ENCODE results near the gene SPAG16. TPM values are rescaled to one million over a fixed set of nuclear protein-coding genes. Genes with fewer than 3 reads are reported as not detected.

The SPAG16 gene
- total RNA-seq, 1 experiment from 2014 or later, result 16.0 TPM

GRCh38 chr2:214169281-214169680, 885.0 kb downstream of the SPAG16 start:
- ChIA-PET CTCF (no interaction called here), POLR2A (no interaction called here)
- DNase-seq (ENCODE audit: low spot score), result no peak
- Mint-ChIP-seq H3K27me3 (ENCODE audit: low read depth) (no peaks in the 10 kb centered on the region), H3K9me3 (no peaks in the 10 kb centered on the region), H3K4me1 (peaks cover 5% of the 10 kb centered on the region; the same call in 1 of the 2 replicates), H3K4me3 (no peak overlapping the region), H3K36me3 (no peaks in the 10 kb centered on the region), H3K27ac (no peak overlapping the region)
- TF ChIP-seq ATF1 (CRISPR knock-in tag; IDR thresholded peaks at IDR 0.05), result no peak
- TF ChIP-seq, protein P1, sequence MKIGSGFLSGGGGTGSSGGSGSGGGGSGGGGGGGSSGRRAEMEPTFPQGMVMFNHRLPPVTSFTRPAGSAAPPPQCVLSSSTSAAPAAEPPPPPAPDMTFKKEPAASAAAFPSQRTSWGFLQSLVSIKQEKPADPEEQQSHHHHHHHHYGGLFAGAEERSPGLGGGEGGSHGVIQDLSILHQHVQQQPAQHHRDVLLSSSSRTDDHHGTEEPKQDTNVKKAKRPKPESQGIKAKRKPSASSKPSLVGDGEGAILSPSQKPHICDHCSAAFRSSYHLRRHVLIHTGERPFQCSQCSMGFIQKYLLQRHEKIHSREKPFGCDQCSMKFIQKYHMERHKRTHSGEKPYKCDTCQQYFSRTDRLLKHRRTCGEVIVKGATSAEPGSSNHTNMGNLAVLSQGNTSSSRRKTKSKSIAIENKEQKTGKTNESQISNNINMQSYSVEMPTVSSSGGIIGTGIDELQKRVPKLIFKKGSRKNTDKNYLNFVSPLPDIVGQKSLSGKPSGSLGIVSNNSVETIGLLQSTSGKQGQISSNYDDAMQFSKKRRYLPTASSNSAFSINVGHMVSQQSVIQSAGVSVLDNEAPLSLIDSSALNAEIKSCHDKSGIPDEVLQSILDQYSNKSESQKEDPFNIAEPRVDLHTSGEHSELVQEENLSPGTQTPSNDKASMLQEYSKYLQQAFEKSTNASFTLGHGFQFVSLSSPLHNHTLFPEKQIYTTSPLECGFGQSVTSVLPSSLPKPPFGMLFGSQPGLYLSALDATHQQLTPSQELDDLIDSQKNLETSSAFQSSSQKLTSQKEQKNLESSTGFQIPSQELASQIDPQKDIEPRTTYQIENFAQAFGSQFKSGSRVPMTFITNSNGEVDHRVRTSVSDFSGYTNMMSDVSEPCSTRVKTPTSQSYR (CRISPR knock-in tag; IDR thresholded peaks at IDR 0.05), result no peak
- TF ChIP-seq HMGXB4 (CRISPR knock-in tag; IDR thresholded peaks at IDR 0.05), result no peak
- no peak for TF ChIP-seq KAT7 (CRISPR knock-in tag; IDR thresholded peaks at IDR 0.05; ENCODE audit: borderline replicate concordance)
- TF ChIP-seq RORB (CRISPR knock-in tag; IDR thresholded peaks at IDR 0.05), result no peak
- TF ChIP-seq ELF4 (CRISPR knock-in tag; IDR thresholded peaks at IDR 0.05; ENCODE audit: low read depth), result no peak
- TF ChIP-seq EMX1 (CRISPR knock-in tag; IDR thresholded peaks at IDR 0.05), result no peak
- no peak for TF ChIP-seq ZNF219 (CRISPR knock-in tag; IDR thresholded peaks at IDR 0.05; ENCODE audit: borderline replicate concordance)
- no peak for ATAC-seq

DNA sequence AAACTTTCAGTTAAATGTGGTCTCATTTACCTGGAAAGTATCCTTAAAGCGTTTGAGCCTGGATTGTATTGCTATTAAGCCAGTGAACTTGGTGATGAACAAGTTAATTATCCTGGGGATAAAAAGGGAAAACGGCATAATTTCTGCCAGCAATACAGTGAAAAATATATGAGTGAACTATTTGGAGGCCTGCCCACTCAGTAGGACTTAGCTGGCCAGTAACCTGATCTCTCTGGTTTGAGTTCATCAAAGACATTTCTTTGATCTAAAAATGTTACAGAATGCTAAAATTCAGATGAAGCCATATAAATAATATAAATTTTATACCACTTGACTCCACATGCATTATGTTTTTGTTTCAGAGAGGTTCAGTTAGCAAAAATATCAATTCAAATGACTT, 885.5 kb downstream of the SPAG16 start:
- TF ChIP-seq, protein P2, sequence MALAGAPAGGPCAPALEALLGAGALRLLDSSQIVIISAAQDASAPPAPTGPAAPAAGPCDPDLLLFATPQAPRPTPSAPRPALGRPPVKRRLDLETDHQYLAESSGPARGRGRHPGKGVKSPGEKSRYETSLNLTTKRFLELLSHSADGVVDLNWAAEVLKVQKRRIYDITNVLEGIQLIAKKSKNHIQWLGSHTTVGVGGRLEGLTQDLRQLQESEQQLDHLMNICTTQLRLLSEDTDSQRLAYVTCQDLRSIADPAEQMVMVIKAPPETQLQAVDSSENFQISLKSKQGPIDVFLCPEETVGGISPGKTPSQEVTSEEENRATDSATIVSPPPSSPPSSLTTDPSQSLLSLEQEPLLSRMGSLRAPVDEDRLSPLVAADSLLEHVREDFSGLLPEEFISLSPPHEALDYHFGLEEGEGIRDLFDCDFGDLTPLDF (CRISPR knock-in tag; IDR thresholded peaks at IDR 0.05), result no peak
- TF ChIP-seq, protein P3, sequence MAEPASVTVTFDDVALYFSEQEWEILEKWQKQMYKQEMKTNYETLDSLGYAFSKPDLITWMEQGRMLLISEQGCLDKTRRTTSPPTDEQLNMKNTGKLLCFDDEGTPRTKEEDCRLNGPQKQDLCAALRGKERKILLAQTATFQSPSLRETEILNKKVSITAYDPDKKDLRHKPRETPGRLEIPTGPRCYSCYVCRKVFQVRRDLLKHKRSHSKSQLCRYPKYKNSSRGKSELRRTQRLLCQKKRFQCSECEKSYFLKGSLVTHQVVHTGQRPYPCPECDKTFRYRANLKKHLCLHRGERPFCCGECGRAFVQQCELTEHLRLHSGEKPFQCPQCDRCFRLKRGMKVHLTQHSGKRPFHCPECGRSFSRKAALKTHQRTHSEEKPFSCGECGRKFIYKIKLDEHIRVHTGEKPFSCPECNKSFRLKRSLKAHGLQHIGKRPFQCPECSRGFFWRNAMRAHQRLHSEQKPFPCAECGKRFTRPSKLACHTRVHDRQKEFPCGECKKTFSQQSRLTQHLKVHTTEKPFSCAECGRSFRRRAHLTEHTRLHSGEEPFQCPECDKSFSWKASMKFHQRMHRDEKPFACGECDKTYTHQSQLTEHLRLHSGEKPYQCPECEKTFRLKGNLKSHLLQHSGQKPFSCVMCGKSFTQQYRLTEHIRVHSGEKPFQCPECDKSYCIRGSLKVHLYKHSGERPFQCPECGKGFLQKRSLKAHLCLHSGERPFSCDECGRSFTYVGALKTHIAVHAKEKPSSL (CRISPR knock-in tag; conservative IDR thresholded peaks at IDR 0.05), result no peak
- TF ChIP-seq IRF2 (CRISPR knock-in tag; IDR thresholded peaks at IDR 0.05; ENCODE audit: borderline replicate concordance, low read depth), result no peak
- no peak for TF ChIP-seq HMGXB4 (CRISPR knock-in tag; IDR thresholded peaks at IDR 0.05)
- TF ChIP-seq SOX15 (CRISPR knock-in tag; IDR thresholded peaks at IDR 0.05), result no peak
- no peak for TF ChIP-seq RORB (CRISPR knock-in tag; IDR thresholded peaks at IDR 0.05)
- no peak for TF ChIP-seq JAZF1 (CRISPR knock-in tag; IDR thresholded peaks at IDR 0.05)
- TF ChIP-seq SMAD3 (CRISPR knock-in tag; IDR thresholded peaks at IDR 0.05; ENCODE audit: borderline replicate concordance), result no peak
- TF ChIP-seq CREB1 (CRISPR knock-in tag; IDR thresholded peaks at IDR 0.05), result no peak
- no peak for TF ChIP-seq ZNF263 (CRISPR knock-in tag; IDR thresholded peaks at IDR 0.05; ENCODE audit: low read depth)
- TF ChIP-seq EMX1 (CRISPR knock-in tag; IDR thresholded peaks at IDR 0.05), result no peak
- no peaks in the 10 kb centered on the region for H3K9me3 Mint-ChIP-seq
- H3K4me3 Mint-ChIP-seq, result no peak overlapping the region
- no peaks in the 10 kb centered on the region for H3K36me3 Mint-ChIP-seq
- DNase-seq (ENCODE audit: low spot score) (no peak), ATAC-seq (no peak)
- no peak overlapping the region for H3K27ac Mint-ChIP-seq
- peaks cover 5% of the 10 kb centered on the region; the same call in 1 of the 2 replicates for H3K4me1 Mint-ChIP-seq
- H3K27me3 Mint-ChIP-seq (ENCODE audit: low read depth), result no peaks in the 10 kb centered on the region
- CTCF ChIA-PET, result no interaction called here
- POLR2A ChIA-PET, result no interaction called here
